Kidney epithelial cell (primary cell): Measurements from ENCODE around the gene LETMD1. TPM values are rescaled to one million over a fixed set of nuclear protein-coding genes. Genes with fewer than 3 reads are reported as not detected.
"Not testable (repeated sequence)": the region's sequence is repeated elsewhere in the genome, so short reads cannot be mapped to it uniquely, and the experiment has no call there.

Experiments
- DNase-seq: peaks from one replicate; pipeline ENCODE4 v3.0.0-alpha.2; 2010; ENCODE audit warnings: low read depth
- H3K27me3 ChIP-seq: 2 replicates; pipeline ENCODE4 v1.6.0; 2011; ENCODE audit warnings: low read length; ENCODE audit not compliant: control insufficient read depth, insufficient read depth
- H3K36me3 ChIP-seq: 2 replicates; pipeline ENCODE4 v1.5.1; 2011; ENCODE audit warnings: low read length; ENCODE audit not compliant: control insufficient read depth, insufficient read depth
- H3K4me3 ChIP-seq: 2 replicates; pipeline ENCODE4 v1.5.1; 2011; ENCODE audit warnings: low read depth, mild to moderate bottlenecking, control low read depth, low read length
- total RNA-seq: library from RNA; depleted of rRNA; stranded (reverse); fragments of >200 nt; gene quantifications from 2 replicates; pipeline ENCODE4 v1.2.3, GENCODE V29; 2015
- TF ChIP-seq, protein P1 (sequence below): IDR thresholded peaks from 2 replicates; pipeline ENCODE4 v1.5.1; 2011; ENCODE audit warnings: mild to moderate bottlenecking, moderate library complexity, low read length, control low read depth, inconsistent platforms; ENCODE audit not compliant: insufficient read depth, poor library complexity, severe bottlenecking

LETMD1 gene
- total RNA-seq, 1 donor from 2014 or later: 37.9 TPM

DNA sequence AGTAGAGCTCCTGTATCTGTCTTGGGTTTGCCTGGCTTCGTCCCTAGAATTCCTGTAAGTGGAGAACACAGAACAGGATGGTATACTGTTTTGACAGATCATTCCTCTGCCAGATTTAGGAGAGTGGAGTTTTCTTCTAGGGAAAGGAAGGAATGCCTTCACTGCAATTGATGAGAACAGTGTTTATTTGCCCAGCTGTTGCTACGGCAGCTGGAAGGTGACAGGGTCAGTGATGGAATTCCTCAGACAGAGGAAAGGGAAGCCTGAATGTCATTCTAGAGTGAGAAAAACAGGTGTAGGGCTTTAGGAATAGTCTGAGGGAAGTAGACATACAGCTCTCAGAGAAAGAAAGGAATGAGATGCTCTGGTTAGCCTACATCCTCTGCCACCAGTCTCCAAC, 23.5 kb downstream of the LETMD1 start:
- no peaks in the 10 kb centered on the region for H3K27me3 ChIP-seq
- peaks cover 1% of the 10 kb centered on the region for H3K36me3 ChIP-seq
- no peak overlapping the region for H3K4me3 ChIP-seq
- no peak for DNase-seq
- TF ChIP-seq, protein P1, sequence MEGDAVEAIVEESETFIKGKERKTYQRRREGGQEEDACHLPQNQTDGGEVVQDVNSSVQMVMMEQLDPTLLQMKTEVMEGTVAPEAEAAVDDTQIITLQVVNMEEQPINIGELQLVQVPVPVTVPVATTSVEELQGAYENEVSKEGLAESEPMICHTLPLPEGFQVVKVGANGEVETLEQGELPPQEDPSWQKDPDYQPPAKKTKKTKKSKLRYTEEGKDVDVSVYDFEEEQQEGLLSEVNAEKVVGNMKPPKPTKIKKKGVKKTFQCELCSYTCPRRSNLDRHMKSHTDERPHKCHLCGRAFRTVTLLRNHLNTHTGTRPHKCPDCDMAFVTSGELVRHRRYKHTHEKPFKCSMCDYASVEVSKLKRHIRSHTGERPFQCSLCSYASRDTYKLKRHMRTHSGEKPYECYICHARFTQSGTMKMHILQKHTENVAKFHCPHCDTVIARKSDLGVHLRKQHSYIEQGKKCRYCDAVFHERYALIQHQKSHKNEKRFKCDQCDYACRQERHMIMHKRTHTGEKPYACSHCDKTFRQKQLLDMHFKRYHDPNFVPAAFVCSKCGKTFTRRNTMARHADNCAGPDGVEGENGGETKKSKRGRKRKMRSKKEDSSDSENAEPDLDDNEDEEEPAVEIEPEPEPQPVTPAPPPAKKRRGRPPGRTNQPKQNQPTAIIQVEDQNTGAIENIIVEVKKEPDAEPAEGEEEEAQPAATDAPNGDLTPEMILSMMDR: no peak

DNA sequence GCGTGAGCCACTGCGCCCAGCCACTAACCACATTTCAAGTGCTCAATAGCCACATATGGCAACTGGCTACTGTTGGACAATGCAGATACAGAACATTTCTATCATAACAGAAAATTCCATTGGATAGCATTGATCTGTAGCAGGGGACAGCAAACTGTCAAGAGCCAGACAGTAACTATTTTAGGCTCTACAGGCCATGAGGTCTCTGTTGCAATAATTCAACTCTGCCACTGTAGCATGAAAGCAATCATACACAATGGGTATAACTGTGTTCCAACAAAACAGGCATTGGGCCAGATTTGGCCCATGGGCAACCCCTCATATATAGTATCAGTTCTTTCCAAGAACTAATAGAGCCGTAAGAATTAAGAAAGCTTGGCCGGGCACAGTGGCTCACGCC, 27.3 kb downstream of the LETMD1 start:
- Histone ChIP-seq H3K27me3 (no peaks in the 10 kb centered on the region), H3K36me3 (peaks cover 1% of the 10 kb centered on the region), H3K4me3 (no peak overlapping the region)
- TF ChIP-seq, protein P1: no peak
- DNase-seq: no peak

DNA sequence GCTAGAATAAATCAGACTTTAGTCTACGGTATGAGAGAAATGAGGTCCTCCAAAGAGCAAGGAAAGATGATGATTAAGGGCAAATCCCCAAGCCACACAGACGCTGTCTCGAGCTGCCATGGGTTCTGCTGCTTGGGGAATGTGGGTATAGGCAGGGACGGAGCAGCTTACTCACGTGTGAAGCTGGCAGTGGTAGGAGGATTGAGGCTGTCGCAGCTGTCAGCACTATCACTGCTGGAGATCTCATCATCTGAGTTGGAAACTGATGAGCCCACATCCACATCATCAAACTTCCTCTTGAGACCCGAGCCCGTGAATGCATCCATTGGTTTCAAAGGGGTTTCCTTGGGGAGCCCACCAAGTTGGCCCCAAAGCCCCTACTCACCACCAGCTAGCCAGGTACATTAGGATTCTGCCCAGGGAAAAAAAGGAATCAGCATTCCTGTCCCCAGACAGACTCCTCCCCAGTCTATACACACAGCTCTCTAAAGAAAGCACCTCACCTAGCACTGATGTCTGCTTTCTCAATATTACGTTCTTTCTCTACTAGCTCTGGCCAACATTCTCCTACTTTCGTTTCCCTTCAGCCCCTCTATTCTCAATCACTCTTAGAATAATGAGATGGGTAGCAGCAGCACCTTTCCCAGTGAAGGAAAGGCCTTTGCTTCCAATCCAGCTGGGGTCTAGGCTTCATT, 28.3 kb downstream of the LETMD1 start:
- H3K36me3 ChIP-seq: peaks cover 1% of the 10 kb centered on the region
- no peak overlapping the region for H3K4me3 ChIP-seq
- TF ChIP-seq, protein P1: no peak
- DNase-seq: no peak
- no peaks in the 10 kb centered on the region for H3K27me3 ChIP-seq

DNA sequence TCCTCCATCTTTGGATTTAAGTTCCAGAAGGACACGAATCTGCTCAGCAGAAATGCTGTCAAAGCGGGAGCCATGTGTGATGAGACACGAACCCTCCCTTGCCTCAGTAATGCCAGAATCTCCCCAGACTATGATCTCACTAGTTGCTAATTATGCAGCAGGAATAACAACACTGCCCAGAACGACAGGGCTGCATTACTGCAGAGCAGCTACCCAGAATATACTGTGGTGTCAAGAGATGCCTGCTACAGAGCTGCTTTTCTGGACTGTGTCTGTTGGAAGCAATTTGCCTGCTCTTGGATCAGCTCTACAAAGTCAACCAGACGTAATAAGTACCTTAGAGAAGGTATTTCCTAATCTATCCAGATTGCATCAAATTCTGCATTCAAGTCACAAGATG, 29.8 kb downstream of the LETMD1 start:
- Histone ChIP-seq H3K4me3 (no peak overlapping the region), H3K27me3 (no peaks in the 10 kb centered on the region), H3K36me3 (peaks cover 1% of the 10 kb centered on the region)
- TF ChIP-seq, protein P1: no peak
- no peak for DNase-seq

DNA sequence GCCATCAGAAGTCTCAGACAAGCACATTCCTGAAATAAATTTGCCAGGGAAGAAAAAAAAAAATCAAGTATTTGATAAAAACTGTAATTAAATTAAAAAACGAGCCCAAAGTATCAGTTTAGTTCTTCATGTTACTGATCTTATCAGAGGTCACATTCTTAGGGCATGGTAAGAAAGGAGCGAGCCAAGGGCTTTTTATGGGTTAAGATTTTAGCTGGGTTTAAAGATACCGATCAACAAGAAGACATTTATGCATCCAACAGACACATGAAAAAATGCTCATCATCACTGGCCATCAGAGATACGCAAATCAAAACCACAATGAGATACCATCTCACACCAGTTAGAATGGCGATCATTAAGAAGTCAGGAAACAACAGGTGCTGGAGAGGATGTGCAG, 30.2 kb downstream of the LETMD1 start:
- DNase-seq, H3K36me3 ChIP-seq, H3K27me3 ChIP-seq, H3K4me3 ChIP-seq: not testable (repeated sequence)

DNA sequence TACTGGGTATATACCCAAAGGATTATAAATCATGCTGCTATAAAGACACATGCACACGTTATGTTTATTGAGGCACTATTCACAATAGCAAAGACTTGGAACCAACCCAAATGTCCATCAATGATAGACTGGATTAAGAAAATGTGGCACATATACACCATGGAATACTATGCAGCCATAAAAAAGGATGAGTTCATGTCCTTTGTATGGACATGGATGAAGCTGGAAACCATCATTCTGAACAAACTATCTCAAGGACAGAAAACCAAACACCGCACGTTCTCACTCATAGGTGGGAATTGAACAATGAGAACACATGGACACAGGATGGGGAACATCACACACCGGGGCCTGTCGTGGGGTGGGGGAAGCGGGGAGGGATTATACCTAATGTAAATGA, 30.7 kb downstream of the LETMD1 start:
- DNase-seq, H3K36me3 ChIP-seq, H3K27me3 ChIP-seq, H3K4me3 ChIP-seq: not testable (repeated sequence)

DNA sequence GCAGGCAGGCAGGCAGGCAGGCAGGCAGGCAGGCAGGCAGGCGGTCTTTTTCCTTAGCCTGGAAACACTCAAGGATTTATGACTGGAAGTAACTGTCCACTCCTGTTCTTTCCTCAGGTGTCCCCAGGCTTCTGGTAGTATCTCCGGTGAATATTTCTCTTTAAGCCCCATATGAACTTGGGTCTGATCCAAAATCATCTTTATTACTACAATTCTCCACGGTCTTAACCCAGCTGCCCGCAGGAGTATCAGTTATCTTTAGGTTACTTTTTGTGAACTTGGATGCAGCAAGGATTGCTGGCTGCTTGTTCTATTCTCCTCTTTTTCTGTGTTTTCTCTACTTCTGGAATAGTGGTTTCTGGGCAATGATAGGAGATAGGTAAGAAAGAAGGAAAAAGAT, 32.0 kb downstream of the LETMD1 start:
- H3K4me3 ChIP-seq: no peak overlapping the region
- DNase-seq: no peak
- H3K27me3 ChIP-seq: no peaks in the 10 kb centered on the region
- H3K36me3 ChIP-seq: no peaks in the 10 kb centered on the region
- TF ChIP-seq, protein P1: no peak
